MM.1S (cell line): Measurements from ENCODE around the gene CEP128.

ENCODE experiments used
- DNase-seq: peaks from one replicate; pipeline ENCODE4 v3.0.0-alpha.2; 2015
- H2AFZ ChIP-seq: fragments of 300-600 bp; sonication (generic); 2 replicates; pipeline ENCODE4 v1.6.0; 2016; ENCODE audit warnings: antibody characterized with exemption, low read length
- H3F3A ChIP-seq: fragments of 300-600 bp; sonication (generic); 2 replicates; pipeline ENCODE4 v1.6.1; 2016; ENCODE audit warnings: mild to moderate bottlenecking, antibody characterized with exemption, low read length, moderate library complexity, mixed read lengths; ENCODE audit not compliant: insufficient read depth
- H3K27ac ChIP-seq: fragments of 300-600 bp; sonication (generic); 2 replicates; pipeline ENCODE4 v1.5.1; 2016; ENCODE audit warnings: mild to moderate bottlenecking, low read length
- H3K27me3 ChIP-seq: fragments of 300-600 bp; sonication (generic); replicated peaks from 2 replicates; pipeline ENCODE4 v1.6.0; 2016; ENCODE audit warnings: low read length; ENCODE audit not compliant: insufficient read depth
- H3K36me3 ChIP-seq: fragments of 300-600 bp; sonication (generic); replicated peaks from 2 replicates; pipeline ENCODE4 v1.6.1; 2016; ENCODE audit warnings: mild to moderate bottlenecking, low read length, mixed read lengths; ENCODE audit not compliant: insufficient read depth
- H3K4me1 ChIP-seq: fragments of 300-600 bp; sonication (generic); 2 replicates; pipeline ENCODE4 v1.6.1; 2016; ENCODE audit warnings: low read length, mixed read lengths
- H3K4me2 ChIP-seq: fragments of 300-600 bp; sonication (generic); 2 replicates; pipeline ENCODE4 v1.6.0; 2016; ENCODE audit warnings: low read depth, low read length
- H3K4me3 ChIP-seq: fragments of 300-600 bp; sonication (generic); 2 replicates; pipeline ENCODE4 v1.5.1; 2016; ENCODE audit warnings: low read length, mixed read lengths
- H3K79me2 ChIP-seq: fragments of 300-600 bp; sonication (generic); 2 replicates; pipeline ENCODE4 v1.6.1; 2016; ENCODE audit warnings: mixed run types, low read length, mixed read lengths
- H3K9ac ChIP-seq: fragments of 300-600 bp; sonication (generic); 2 replicates; pipeline ENCODE4 v1.6.1; 2016; ENCODE audit warnings: low read length, mixed read lengths
- H3K9me2 ChIP-seq: fragments of 300-600 bp; sonication (generic); replicated peaks from 2 replicates; pipeline ENCODE4 v1.6.1; 2016; ENCODE audit warnings: mild to moderate bottlenecking, low read length, mixed read lengths; ENCODE audit not compliant: insufficient read depth
- H3K9me3 ChIP-seq: fragments of 300-600 bp; sonication (generic); replicated peaks from 2 replicates; pipeline ENCODE4 v1.6.1; 2016; ENCODE audit warnings: mild to moderate bottlenecking, low read length, mixed read lengths; ENCODE audit not compliant: insufficient read depth
- H4K20me1 ChIP-seq: fragments of 300-600 bp; sonication (generic); 2 replicates; pipeline ENCODE4 v1.6.1; 2016; ENCODE audit warnings: mild to moderate bottlenecking, low read length, moderate library complexity, mixed read lengths; ENCODE audit not compliant: insufficient read depth
- EZH2 ChIP-seq: fragments of 300-600 bp; sonication (generic); optimal IDR thresholded peaks from 2 replicates; pipeline ENCODE3; 2017; ENCODE audit warnings: low read depth, mild to moderate bottlenecking, antibody characterized with exemption, low read length, mixed read lengths
- EZH2phosphoT487 ChIP-seq: fragments of 300-600 bp; sonication (generic); IDR thresholded peaks from 2 replicates; pipeline ENCODE4 v1.6.1; 2018; ENCODE audit warnings: antibody characterized with exemption, low read length
- TF ChIP-seq, protein P1 (sequence below): fragments of 300-600 bp; sonication (generic); IDR thresholded peaks from 2 replicates; pipeline ENCODE4 v1.5.1; 2016; ENCODE audit warnings: antibody characterized with exemption, low read length, mixed read lengths

Gene CEP128

DNA sequence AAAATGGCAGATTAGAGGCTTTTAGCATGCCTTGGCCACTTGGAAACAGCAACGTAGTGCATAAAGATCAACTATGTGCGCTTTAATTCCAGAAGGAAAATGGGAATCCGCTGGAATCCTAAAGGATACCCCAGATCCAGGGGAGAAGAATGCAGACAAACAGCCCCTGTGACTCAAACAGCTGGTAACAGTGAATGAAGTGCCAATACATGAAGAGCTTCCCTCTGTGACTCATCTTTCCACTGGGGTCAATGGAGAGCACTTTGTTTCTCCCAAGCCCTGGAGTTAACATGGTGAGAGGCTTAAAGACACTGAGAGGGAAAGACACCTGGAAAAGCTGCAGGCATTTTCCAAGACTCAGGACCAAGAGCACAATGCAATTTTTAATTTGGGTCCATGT, 263.1 kb downstream of the CEP128 start:
- no peaks in the 10 kb centered on the region for H4K20me1 ChIP-seq
- H3K9me2 ChIP-seq: no peaks in the 10 kb centered on the region
- no peak overlapping the region for H3K9ac ChIP-seq
- no peak for DNase-seq
- no peak overlapping the region for H3K4me3 ChIP-seq
- no peaks in the 10 kb centered on the region for H3K36me3 ChIP-seq
- H3F3A ChIP-seq: no peaks in the 10 kb centered on the region
- H3K9me3 ChIP-seq: no peaks in the 10 kb centered on the region
- no peak overlapping the region for H3K27ac ChIP-seq
- no peak for TF ChIP-seq EZH2
- TF ChIP-seq EZH2phosphoT487: no peak
- TF ChIP-seq, protein P1, sequence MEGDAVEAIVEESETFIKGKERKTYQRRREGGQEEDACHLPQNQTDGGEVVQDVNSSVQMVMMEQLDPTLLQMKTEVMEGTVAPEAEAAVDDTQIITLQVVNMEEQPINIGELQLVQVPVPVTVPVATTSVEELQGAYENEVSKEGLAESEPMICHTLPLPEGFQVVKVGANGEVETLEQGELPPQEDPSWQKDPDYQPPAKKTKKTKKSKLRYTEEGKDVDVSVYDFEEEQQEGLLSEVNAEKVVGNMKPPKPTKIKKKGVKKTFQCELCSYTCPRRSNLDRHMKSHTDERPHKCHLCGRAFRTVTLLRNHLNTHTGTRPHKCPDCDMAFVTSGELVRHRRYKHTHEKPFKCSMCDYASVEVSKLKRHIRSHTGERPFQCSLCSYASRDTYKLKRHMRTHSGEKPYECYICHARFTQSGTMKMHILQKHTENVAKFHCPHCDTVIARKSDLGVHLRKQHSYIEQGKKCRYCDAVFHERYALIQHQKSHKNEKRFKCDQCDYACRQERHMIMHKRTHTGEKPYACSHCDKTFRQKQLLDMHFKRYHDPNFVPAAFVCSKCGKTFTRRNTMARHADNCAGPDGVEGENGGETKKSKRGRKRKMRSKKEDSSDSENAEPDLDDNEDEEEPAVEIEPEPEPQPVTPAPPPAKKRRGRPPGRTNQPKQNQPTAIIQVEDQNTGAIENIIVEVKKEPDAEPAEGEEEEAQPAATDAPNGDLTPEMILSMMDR: no peak
- no peaks in the 10 kb centered on the region for H3K79me2 ChIP-seq
- H3K27me3 ChIP-seq: no peaks in the 10 kb centered on the region
- H2AFZ ChIP-seq: no peak overlapping the region
- H3K4me1 ChIP-seq: no peaks in the 10 kb centered on the region
- no peak overlapping the region for H3K4me2 ChIP-seq

DNA sequence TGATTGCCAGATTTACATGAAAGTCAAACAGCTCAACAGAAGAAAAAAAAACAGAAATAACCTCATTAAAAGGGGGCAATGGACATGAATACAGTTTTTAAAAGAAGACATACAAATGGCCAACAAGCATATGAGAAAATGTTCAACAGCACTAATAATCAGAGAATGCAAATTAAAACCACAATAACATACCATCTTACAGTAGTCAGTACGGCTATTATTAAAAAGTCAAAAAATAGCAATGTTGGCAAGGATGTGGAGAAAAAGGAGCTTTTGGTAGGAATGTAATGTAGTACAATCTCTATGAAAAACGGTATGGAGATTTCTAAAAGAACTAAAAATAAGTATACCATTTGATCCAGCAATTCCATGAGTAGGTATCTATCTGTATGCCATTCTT, 272.1 kb downstream of the CEP128 start:
- Histone ChIP-seq H3K27ac (no peak overlapping the region), H4K20me1 (no peaks in the 10 kb centered on the region), H2AFZ (no peak overlapping the region), H3K27me3 (no peaks in the 10 kb centered on the region), H3K9ac (no peak overlapping the region), H3K9me2 (no peaks in the 10 kb centered on the region), H3K79me2 (no peaks in the 10 kb centered on the region), H3K4me1 (no peaks in the 10 kb centered on the region), H3K9me3 (no peaks in the 10 kb centered on the region), H3K4me2 (no peak overlapping the region), H3F3A (no peaks in the 10 kb centered on the region), H3K36me3 (no peaks in the 10 kb centered on the region), H3K4me3 (no peak overlapping the region)
- TF ChIP-seq EZH2 (no peak), EZH2phosphoT487 (no peak)
- TF ChIP-seq, protein P1: no peak
- DNase-seq: no peak

DNA sequence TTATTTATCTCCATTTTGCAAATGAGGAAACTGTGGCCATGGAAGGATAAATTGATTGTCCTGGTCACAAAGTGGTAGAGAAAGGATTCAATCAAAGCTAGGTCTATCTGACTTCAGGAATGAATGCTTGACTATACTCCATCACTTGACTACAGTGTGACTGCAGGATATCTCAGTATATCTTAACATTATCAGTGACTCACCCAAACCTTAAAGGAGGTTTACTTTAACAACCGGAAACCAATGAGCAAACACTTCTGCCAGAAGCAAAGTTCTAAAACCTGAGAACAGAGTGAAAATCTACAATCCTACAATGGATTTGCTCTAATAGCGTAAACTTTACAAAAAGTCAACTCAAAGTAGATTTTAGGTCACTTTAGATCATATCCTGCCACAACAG, 277.0 kb downstream of the CEP128 start:
- no peak for DNase-seq
- no peaks in the 10 kb centered on the region for H3K9me2 ChIP-seq
- no peaks in the 10 kb centered on the region for H3F3A ChIP-seq
- no peaks in the 10 kb centered on the region for H3K27me3 ChIP-seq
- no peaks in the 10 kb centered on the region for H3K36me3 ChIP-seq
- TF ChIP-seq EZH2 (no peak), EZH2phosphoT487 (no peak)
- TF ChIP-seq, protein P1: no peak
- H3K4me2 ChIP-seq: no peak overlapping the region
- H3K4me1 ChIP-seq: no peaks in the 10 kb centered on the region
- no peak overlapping the region for H3K27ac ChIP-seq
- no peak overlapping the region for H2AFZ ChIP-seq
- no peak overlapping the region for H3K4me3 ChIP-seq
- H3K9ac ChIP-seq: no peak overlapping the region
- no peaks in the 10 kb centered on the region for H3K9me3 ChIP-seq
- no peaks in the 10 kb centered on the region for H3K79me2 ChIP-seq
- no peaks in the 10 kb centered on the region for H4K20me1 ChIP-seq
